ENCODE results near the gene L2HGDH. TPM values are rescaled to one million over a fixed set of nuclear protein-coding genes. Genes with fewer than 3 reads are reported as not detected.
"Not testable (repeated sequence)": the region's sequence is repeated elsewhere in the genome, so short reads cannot be mapped to it uniquely, and the experiment has no call there.

Gene L2HGDH
- polyA plus RNA-seq, 4 donors = 3.7 to 11.0 (median 9.7) TPM

DNA sequence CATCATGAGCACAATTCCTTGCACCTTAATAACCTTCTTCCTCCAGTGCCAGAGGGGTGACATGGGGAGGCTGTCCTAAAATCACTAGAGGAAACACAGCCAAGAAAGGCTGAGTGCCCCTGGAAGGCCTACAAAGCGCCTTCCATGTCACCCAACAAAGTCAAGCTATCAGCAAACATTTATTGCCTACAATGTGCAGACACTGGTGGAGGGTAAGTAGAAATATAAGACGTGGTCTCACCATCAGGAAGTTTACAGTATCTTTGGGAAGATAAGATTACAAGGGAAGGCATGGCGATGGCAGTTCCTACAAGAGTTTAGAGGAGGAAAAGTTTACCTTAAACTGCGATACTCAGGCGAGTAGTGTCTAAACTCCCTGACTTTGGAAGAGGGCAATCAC lies 28.0 kb upstream of the L2HGDH start:
- no peak for DNase-seq (ENCODE audit: low read depth in 4 of 4, low spot score in 3 of 4)

DNA sequence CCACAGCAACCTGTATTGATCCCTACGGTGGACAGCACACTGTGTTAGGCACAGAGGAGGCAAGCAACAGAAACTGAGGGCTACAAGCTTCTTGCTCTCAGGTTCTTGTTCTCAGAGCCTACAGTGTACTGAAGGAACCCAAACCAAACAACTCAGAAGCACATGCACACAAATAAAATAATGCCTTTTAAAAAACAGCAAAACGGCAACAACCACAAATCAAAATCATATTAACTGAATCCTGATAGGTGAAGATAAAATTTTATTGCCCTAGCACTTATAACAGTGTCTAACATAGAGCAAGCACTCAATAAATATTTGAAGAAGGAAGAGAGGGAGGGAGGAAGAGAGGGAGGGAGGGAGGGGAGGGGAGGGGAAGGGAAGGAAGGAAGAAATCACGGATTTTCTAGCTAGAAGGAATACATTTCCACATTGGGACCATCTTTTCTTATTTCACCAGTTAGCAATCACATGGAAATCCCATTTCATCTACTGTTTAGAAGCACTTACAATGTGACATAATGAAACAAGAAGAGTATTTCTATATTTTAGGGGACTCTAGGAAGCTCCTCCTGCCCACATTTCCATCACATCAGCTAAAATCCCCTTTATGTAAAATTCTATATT lies 27.3 kb upstream of the L2HGDH start:
- DNase-seq (ENCODE audit: low read depth in 4 of 4, low spot score in 3 of 4) = no peak

DNA sequence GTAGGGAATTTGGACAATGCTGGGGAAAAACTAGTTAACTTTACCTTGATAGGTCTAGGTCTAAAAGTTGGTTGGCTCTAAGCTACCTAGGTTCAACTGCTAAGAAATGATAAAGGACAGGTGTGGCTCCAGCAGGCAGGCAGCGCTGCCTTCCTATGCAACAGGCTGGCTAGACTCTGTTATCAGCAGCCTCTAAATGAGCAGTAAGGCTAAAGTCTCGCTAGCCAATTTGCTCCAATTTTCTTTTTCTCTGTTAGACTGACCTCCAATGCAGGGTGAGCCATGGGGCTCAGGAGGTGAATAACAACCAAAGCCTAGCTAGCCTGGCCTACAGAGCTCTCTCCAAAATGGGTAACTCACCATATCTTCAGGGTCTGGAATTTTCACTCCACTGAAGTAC lies 26.6 kb upstream of the L2HGDH start:
- no peak for DNase-seq (ENCODE audit: low read depth in 4 of 4, low spot score in 3 of 4)

- DNase-seq (ENCODE audit: low read depth in 4 of 4, low spot score in 3 of 4) = no peak
These were observed 24.2 kb upstream of the L2HGDH start for GRCh38 chr14:50335989-50336824.

DNA sequence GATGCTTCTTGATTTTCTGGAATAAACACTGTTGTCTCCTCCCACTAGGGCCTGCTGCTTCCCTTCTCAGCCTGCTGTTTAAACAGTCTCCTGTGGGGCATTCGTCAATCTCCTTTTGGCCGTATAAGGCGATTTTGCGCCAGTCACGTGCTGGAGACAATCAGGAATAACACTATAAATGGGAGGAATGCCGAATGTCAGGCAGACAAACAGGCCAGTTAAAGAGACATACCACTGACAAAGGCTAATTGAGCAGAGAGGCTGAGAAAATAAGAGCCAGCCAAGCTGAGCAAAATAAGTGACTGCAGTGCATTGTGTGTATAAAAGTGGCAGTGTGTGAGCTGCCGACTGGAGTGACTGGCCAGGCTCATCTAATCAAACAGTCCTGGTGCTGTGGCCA lies 23.4 kb upstream of the L2HGDH start:
- no peak for DNase-seq (ENCODE audit: low read depth in 4 of 4, low spot score in 3 of 4)

DNA sequence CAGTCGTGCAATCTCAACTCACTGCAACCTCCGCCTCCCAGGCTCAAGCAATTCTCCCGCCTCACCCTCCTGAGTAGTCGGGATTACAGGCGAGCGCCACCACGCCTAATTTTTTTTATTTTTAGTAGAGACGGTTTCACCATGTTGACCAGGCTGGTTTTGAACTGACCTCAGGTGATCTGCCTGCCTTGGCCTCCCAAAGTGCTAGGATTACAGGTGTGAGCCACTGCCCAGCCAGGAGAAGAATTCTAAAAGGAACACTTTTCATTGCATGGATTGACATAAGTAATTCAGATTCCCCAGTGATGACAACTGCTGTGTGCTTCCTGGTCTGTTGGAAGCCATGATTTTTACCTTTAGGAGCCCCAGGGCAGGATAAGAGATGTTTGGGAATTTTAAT lies 22.2 kb upstream of the L2HGDH start:
- no peak for DNase-seq (ENCODE audit: low read depth in 4 of 4, low spot score in 3 of 4)

- DNase-seq (ENCODE audit: low read depth in 4 of 4, low spot score in 3 of 4) = no peak
These were observed 21.0 kb upstream of the L2HGDH start for GRCh38 chr14:50333014-50333509.

DNA sequence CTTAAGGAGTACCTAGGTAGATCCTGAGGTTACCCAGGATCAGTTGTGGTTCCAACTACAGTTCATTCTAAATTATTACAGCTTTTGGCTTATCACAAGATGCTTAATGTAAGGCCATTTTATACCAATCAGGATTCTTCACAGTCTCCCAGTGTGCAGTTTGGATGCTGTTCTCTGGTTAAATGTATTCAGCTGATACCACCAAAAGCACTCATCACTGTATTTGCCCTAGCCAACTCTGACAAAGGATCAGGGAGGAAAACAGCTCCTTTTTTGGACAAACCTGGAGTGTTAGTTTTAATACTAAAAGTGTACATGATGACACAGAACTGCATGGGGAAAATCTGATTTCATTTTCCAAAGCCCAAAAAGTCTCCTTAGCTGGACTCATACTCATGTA lies 19.6 kb upstream of the L2HGDH start:
- no peak for DNase-seq (ENCODE audit: low read depth in 4 of 4, low spot score in 3 of 4)

DNA sequence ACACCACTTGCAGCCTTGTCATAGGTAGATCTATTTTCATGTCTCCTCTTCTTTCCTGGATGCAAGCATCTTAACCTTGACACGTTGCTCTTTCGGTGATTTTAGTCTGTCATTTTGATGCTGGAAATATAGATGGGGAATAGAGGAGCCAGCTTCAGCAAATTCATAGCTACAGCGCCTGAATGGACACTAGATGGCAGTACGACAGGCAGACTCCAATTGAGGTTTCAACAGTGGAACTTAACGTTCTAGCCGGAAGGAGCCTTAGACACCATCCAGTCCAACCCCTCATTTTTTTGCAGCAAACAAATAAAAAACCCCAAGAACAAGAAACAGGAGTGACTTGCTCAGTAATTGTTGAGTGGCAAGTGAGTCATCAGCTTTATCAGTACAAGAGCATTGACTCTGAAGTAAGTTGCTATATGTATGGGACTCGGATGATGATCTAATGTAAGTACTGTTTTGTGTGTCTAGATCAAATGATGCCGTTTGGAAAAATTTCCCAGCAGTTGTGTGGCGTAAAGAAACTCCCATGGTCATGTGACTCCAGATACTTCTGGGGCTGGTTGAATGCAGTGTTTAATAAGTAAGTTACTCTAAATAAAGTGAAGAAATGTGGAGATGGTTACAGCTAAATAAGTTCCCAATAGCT lies 9.1 kb upstream of the L2HGDH start:
- DNase-seq (ENCODE audit: low read depth in 4 of 4, low spot score in 3 of 4) = no peak

DNA sequence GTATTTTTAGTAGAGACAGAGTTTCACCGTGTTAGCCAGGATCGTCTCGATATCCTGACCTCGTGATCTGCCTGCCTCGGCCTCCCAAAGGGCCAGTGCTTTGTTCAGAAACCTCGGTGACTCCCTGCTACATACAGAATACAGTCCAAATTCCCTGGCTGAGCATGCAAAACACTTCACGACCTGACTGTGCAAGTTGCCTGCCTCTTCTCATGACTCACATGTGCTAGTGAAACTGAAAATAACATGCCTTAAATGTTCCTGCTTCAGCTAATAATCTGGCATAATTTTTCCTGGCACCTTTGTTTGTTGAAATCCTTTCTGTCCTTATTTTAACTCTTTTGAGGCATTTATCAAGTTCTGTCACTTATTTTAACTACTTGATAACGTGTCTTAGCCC lies 8.3 kb upstream of the L2HGDH start:
- no peak for DNase-seq (ENCODE audit: low read depth in 4 of 4, low spot score in 3 of 4)

DNA sequence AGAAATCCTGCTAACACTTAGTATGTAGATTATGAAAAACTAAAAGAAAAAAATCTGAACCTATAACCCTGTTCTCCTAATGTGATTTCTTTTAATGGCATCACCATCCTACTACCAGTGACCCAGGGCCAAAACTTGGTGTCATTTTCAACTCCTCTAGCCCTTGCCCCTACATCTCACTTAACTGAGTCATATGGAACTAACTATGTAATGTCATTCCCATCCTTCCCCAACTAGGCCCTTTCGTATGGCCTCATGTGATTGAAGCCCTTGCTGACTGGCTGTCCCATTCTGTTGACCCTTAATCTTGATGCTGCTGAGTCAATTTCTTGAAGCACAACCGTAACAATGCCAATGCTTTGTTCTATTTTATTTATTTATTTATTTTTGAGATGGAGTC lies 7.7 kb upstream of the L2HGDH start:
- DNase-seq (ENCODE audit: low read depth in 4 of 4, low spot score in 3 of 4) = no peak

GRCh38 chr14:50319293-50319692 lies 7.3 kb upstream of the L2HGDH start:
- no peak for DNase-seq (ENCODE audit: low read depth in 4 of 4, low spot score in 3 of 4)

GRCh38 chr14:50318031-50318626 lies 6.1 kb upstream of the L2HGDH start:
- no peak for DNase-seq (ENCODE audit: low read depth in 4 of 4, low spot score in 3 of 4)

GRCh38 chr14:50314098-50314497 lies 2.1 kb upstream of the L2HGDH start:
- not testable (repeated sequence) for DNase-seq (ENCODE audit: low read depth in 4 of 4, low spot score in 3 of 4)

GRCh38 chr14:50312734-50313054 lies 665 bp upstream of the L2HGDH start:
- peak in 2 of 4 donors; percentile 36 to 59 for DNase-seq (ENCODE audit: low read depth in 4 of 4, low spot score in 3 of 4)

- peak in 1 of 4 donors; percentile 5 for DNase-seq (ENCODE audit: low read depth in 4 of 4, low spot score in 3 of 4)
These were observed 575 bp downstream of the L2HGDH start for GRCh38 chr14:50311337-50311971.

DNA sequence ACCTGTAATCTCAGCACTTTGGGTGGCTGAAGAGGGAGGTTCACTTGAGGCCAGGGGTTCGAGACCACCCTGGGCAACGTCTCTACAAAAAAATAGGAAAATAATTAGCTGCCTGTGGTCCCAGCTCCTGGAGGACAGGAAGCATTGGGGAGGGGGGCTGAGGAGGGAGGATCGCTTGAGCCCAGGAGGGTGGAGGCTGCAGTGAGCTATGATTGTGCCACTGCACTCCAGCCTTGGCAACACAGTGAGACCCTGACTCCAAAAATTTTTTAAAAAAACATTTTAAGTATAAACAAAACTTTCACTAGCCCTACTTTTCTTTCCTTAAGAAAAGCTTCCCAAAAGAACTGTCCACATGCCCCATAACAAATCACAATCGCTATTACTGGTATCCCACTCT lies 1.6 kb downstream of the L2HGDH start:
- no peak for DNase-seq (ENCODE audit: low read depth in 4 of 4, low spot score in 3 of 4)

DNA sequence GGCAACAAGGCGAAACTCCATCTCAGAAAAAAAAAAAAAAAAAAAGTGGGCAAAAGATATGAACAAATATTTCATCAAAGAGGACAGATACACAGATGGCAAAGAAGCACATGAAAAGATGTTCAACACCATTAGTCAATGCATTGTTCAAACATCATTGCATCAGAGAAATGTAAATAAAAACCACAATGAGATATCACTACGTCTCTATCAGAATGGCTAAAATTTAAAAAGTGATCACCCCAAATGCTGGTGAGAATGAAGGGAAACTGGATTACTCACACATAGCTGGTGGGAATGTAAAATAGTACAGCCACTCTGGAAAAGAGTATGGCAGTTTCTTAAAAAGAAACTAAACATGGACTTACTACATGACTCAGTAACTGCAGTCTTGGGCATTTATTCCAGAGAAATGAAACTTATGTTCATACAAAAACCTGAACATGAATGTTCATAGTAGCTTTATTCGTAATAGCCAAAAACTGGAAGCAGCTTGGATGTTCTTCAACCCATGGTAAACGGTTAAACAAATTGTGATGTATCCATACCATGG lies 3.6 kb downstream of the L2HGDH start:
- no peak for DNase-seq (ENCODE audit: low read depth in 4 of 4, low spot score in 3 of 4)

- DNase-seq (ENCODE audit: low read depth in 4 of 4, low spot score in 3 of 4) = peak in 1 of 4 donors; percentile 8
These were observed 8.1 kb downstream of the L2HGDH start for GRCh38 chr14:50303744-50304471.

DNA sequence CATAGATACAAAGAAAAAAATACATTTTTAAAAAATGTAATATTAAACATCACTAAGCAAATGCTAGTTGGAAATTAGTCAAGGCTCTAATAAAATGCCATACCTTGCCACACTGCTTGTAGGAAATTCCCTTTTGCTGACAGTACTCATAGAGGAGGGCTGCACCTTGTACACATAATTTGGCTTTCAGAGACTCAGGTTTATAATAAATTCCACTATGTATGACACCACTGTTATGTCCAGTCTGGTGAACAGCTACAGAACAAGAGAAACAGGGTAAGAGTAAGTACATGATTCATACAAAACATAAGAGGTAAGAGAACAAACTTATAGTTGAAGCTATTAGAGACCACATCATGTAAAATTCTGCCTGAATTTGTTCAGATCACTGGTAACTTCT lies 10.1 kb downstream of the L2HGDH start:
- no peak for DNase-seq (ENCODE audit: low read depth in 4 of 4, low spot score in 3 of 4)
